Spinal cord (tissue), 10 donors: ENCODE measurements around the gene GPRIN1. TPM values are rescaled to one million over a fixed set of nuclear protein-coding genes. Genes with fewer than 3 reads are reported as not detected.
A peak's percentile ranks its signal among the peaks of the same experiment; 100 is the strongest.
"Not testable (repeated sequence)": the region's sequence is repeated elsewhere in the genome, so short reads cannot be mapped to it uniquely, and the experiment has no call there.

Experiments used
- DNase-seq, 6 donors: peaks; one replicate each; pipeline versions ENCODE4 v3.0.0 to v3.0.0-alpha.2; 2013 to 2015; ENCODE audit warnings: low spot score in 6 of 6, low read depth in 4 of 6
- H3K27ac ChIP-seq: one replicate; pipeline ENCODE4 v1.5.1; 2013; ENCODE audit warnings: low read depth, low read length, control low read depth
- H3K27me3 ChIP-seq: one replicate; pipeline ENCODE4 v1.6.1; 2013; ENCODE audit warnings: low read length; ENCODE audit not compliant: control insufficient read depth, insufficient read depth
- H3K36me3 ChIP-seq: one replicate; pipeline ENCODE4 v1.6.1; 2013; ENCODE audit warnings: low read length; ENCODE audit not compliant: control insufficient read depth, insufficient read depth
- H3K4me1 ChIP-seq: one replicate; pipeline ENCODE4 v1.6.1; 2013; ENCODE audit warnings: low read length; ENCODE audit not compliant: control insufficient read depth, insufficient read depth
- H3K4me3 ChIP-seq: one replicate; pipeline ENCODE4 v1.5.1; 2013; ENCODE audit warnings: low read depth, low read length, control low read depth
- H3K9me3 ChIP-seq: one replicate; pipeline ENCODE4 v1.6.1; 2013; ENCODE audit warnings: low read length; ENCODE audit not compliant: control insufficient read depth, insufficient read depth
- WGBS: methylation state at CpG from one replicate; pipeline ENCODE4 v1.1.5; 2013; ENCODE audit warnings: missing lambda C conversion rate; ENCODE audit not compliant: insufficient coverage; 5-methylcytosine and 5-hydroxymethylcytosine counted together
- polyA plus RNA-seq, 2 donors: library from polyadenylated mRNA; unstranded; fragments of 120-200 nt; gene quantifications; one replicate each; pipeline ENCODE4 v1.2.1, GENCODE V29; 2013; ENCODE audit not compliant: insufficient read length in 2 of 2
- total RNA-seq, 2 donors: library from RNA; depleted of rRNA in 1 of 2; stranded (reverse); fragments of 120-200 nt in 1 of 2; fragments of >200 nt in 1 of 2; gene quantifications; one replicate each; pipeline versions ENCODE4 v1.2.3 to v1.2.4, GENCODE V29; 2013 to 2014
- donor health status: healthy.

Gene GPRIN1
- total and polyA plus RNA-seq, 4 donors = 14.7 to 62.4 (median 42.9) TPM

GRCh38 chr5:176606032-176606431, 3.9 kb downstream of the GPRIN1 start:
- WGBS = 33% methylated on average over 1 of the region's 3 CpGs

GRCh38 chr5:176603091-176603490, 6.9 kb downstream of the GPRIN1 start:
- Histone ChIP-seq H3K27me3 (no peaks in the 10 kb centered on the region), H3K9me3 (no peaks in the 10 kb centered on the region), H3K27ac (no peak overlapping the region), H3K4me1 (peaks cover 14% of the 10 kb centered on the region), H3K4me3 (no peak overlapping the region), H3K36me3 (peaks cover 24% of the 10 kb centered on the region)
- DNase-seq = no peak
- 38% methylated on average over 2 of the region's 2 CpGs for WGBS

More at GRCh38 chr5:176606032-176606431, 3.9 kb downstream of the GPRIN1 start:
- H3K27ac ChIP-seq = no peak overlapping the region
- H3K4me1 ChIP-seq = peaks cover 30% of the 10 kb centered on the region
- no peaks in the 10 kb centered on the region for H3K27me3 ChIP-seq
- H3K9me3 ChIP-seq = no peaks in the 10 kb centered on the region
- H3K4me3 ChIP-seq = no peak overlapping the region
- peaks cover 7% of the 10 kb centered on the region for H3K36me3 ChIP-seq
- no peak for DNase-seq

GRCh38 chr5:176601901-176602482, 8.0 kb downstream of the GPRIN1 start:
- H3K36me3 ChIP-seq = peaks cover 33% of the 10 kb centered on the region
- DNase-seq = peak in 1 of 6 donors; percentile 43
- 65% methylated on average over 11 of the region's 12 CpGs for WGBS
- H3K4me3 ChIP-seq = no peak overlapping the region
- peaks cover 14% of the 10 kb centered on the region for H3K4me1 ChIP-seq
- H3K27ac ChIP-seq = no peak overlapping the region
- no peaks in the 10 kb centered on the region for H3K9me3 ChIP-seq
- no peaks in the 10 kb centered on the region for H3K27me3 ChIP-seq

GRCh38 chr5:176599749-176600430, 10.1 kb downstream of the GPRIN1 start:
- not testable (repeated sequence) for H3K27ac ChIP-seq, DNase-seq, H3K4me1 ChIP-seq, H3K27me3 ChIP-seq, H3K4me3 ChIP-seq, H3K9me3 ChIP-seq
- WGBS = 87% methylated on average over 19 of the region's 19 CpGs
- peaks cover 47% of the 10 kb centered on the region for H3K36me3 ChIP-seq

- Histone ChIP-seq H3K4me3 (no peak overlapping the region), H3K27me3 (no peaks in the 10 kb centered on the region), H3K4me1 (peaks cover 3% of the 10 kb centered on the region), H3K27ac (no peak overlapping the region), H3K9me3 (no peaks in the 10 kb centered on the region), H3K36me3 (peaks cover 62% of the 10 kb centered on the region)
- WGBS = 76% methylated on average over 47 of the region's 47 CpGs
- no peak for DNase-seq
Measured at GRCh38 chr5:176597417-176598389, 12.3 kb downstream of the GPRIN1 start.

- Histone ChIP-seq H3K27ac (no peak overlapping the region), H3K27me3 (no peaks in the 10 kb centered on the region)
- DNase-seq = no peak
Measured at GRCh38 chr5:176596689-176597416, 13.1 kb downstream of the GPRIN1 start.

GRCh38 chr5:176596069-176596644, 13.8 kb downstream of the GPRIN1 start:
- Histone ChIP-seq H3K4me3 (no peak overlapping the region), H3K36me3 (peaks cover 74% of the 10 kb centered on the region)
- WGBS = 91% methylated on average over 22 of the region's 23 CpGs

More at GRCh38 chr5:176596689-176597416, 13.1 kb downstream of the GPRIN1 start:
- no peak overlapping the region for H3K4me3 ChIP-seq
- peaks cover 2% of the 10 kb centered on the region for H3K4me1 ChIP-seq
- WGBS = 43% methylated on average over 87 of the region's 98 CpGs
- H3K9me3 ChIP-seq = no peaks in the 10 kb centered on the region
- peaks cover 68% of the 10 kb centered on the region for H3K36me3 ChIP-seq

GRCh38 chr5:176595386-176595943, 14.5 kb downstream of the GPRIN1 start:
- H3K36me3 ChIP-seq = peaks cover 81% of the 10 kb centered on the region
- H3K27me3 ChIP-seq = no peaks in the 10 kb centered on the region
- H3K9me3 ChIP-seq = no peaks in the 10 kb centered on the region
- H3K4me1 ChIP-seq = no peaks in the 10 kb centered on the region
- no peak for DNase-seq
- no peak overlapping the region for H3K27ac ChIP-seq
- 85% methylated on average over 7 of the region's 11 CpGs for WGBS
- H3K4me3 ChIP-seq = no peak overlapping the region

More at GRCh38 chr5:176596069-176596644, 13.8 kb downstream of the GPRIN1 start:
- Histone ChIP-seq H3K9me3 (no peaks in the 10 kb centered on the region), H3K27me3 (no peaks in the 10 kb centered on the region), H3K4me1 (no peaks in the 10 kb centered on the region), H3K27ac (no peak overlapping the region)
- no peak for DNase-seq
